HCT116 (cell line): ENCODE measurements around the gene TAF6. TPM values are rescaled to one million over a fixed set of nuclear protein-coding genes. Genes with fewer than 3 reads are reported as not detected.

ENCODE experiments used
- ATAC-seq: fragments of 200-7000 bp; cut with Tn5 transposase; 2 replicates; pipeline ENCODE4 v1.9.1; 2020; ENCODE audit warnings: mild to moderate bottlenecking, moderate library complexity
- BruUV-seq: library from RNA; stranded (reverse); fragments of 400-500 nt; replicated peaks from 2 replicates; lab custom pipeline; 2021; lab: Mats Ljungman, UMichigan
- CTCF ChIA-PET: fragments of 300-600 bp; sonication (Branson Sonifier 250); formaldehyde crosslinking; loops from one replicate; lab custom pipeline; 2021; ENCODE audit warnings: antibody characterized with exemption; lab: Charles Lee
- POLR2A ChIA-PET: fragments of 300-600, 350-600 bp; sonication (Branson Sonifier 250); formaldehyde crosslinking; loops from one replicate; lab custom pipeline; 2021; ENCODE audit warnings: antibody characterized with exemption; lab: Charles Lee
- RAD21 ChIA-PET, 2 experiments: fragments of 300-600 bp; sonication (Branson Sonifier 250); formaldehyde crosslinking; loops; one replicate each; lab custom pipeline; 2023; ENCODE audit warnings: low total read pairs in 2 of 2; ENCODE audit not compliant: uncharacterized antibody in 2 of 2, unreplicated experiment in 2 of 2, low non-redundant PET in 1 of 2; lab: Charles Lee
- DNase-seq: peaks from one replicate; pipeline ENCODE4 v3.0.0-alpha.2; 2010; ENCODE audit warnings: low read depth, low spot score
- H2AFZ ChIP-seq: fragments of 200-600 bp; shearing (Covaris generic), sonication (generic); 2 replicates; pipeline ENCODE4 v1.6.1; 2017; ENCODE audit warnings: low read depth, mixed run types, mixed read lengths, antibody characterized with exemption, low read length; ENCODE audit not compliant: poor library complexity, severe bottlenecking
- H3K27ac ChIP-seq: 2 replicates; pipeline ENCODE4 v1.5.1; 2012; ENCODE audit warnings: low read depth, low read length
- H3K27me3 ChIP-seq: fragments of 200-600 bp; sonication (generic); 2 replicates; pipeline ENCODE4 v1.6.1; 2016; ENCODE audit warnings: mixed run types, low read length, mixed read lengths; ENCODE audit not compliant: insufficient read depth
- H3K36me3 ChIP-seq, 2 experiments: fragments of 200-500 bp in 1 of 2; fragments of 200-600 bp in 1 of 2; sonication (Bioruptor generic) in 1 of 2; sonication (generic) in 1 of 2; 2 replicates each; pipeline versions ENCODE4 v1.5.1 to v1.6.1; 2014 to 2016; ENCODE audit warnings: low read length in 2 of 2, inconsistent platforms in 1 of 2, mixed read lengths in 1 of 2, mixed run types in 1 of 2; ENCODE audit not compliant: insufficient read depth in 2 of 2, control insufficient read depth in 1 of 2
- H3K4me1 ChIP-seq, 2 experiments: fragments of 200-600 bp in 1 of 2; sonication (generic) in 1 of 2; 2 replicates each; pipeline versions ENCODE4 v1.5.1 to v1.6.1; 2012 to 2017; ENCODE audit warnings: low read length in 2 of 2, inconsistent platforms in 1 of 2, mild to moderate bottlenecking in 1 of 2, mixed read lengths in 1 of 2, mixed run types in 1 of 2, moderate library complexity in 1 of 2; ENCODE audit not compliant: insufficient read depth in 2 of 2, control insufficient read depth in 1 of 2
- H3K4me2 ChIP-seq: fragments of 200-600 bp; sonication (generic); 2 replicates; pipeline ENCODE4 v1.6.1; 2017; ENCODE audit warnings: mixed run types, low read length, mixed read lengths
- H3K4me3 ChIP-seq, 2 experiments: fragments of 200-600 bp in 1 of 2; sonication (generic) in 1 of 2; replicated peaks in 1 of 2; 2 replicates each; pipeline ENCODE4 v1.5.1; 2011 to 2016; ENCODE audit warnings: low read length in 2 of 2, control low read depth in 1 of 2, low read depth in 1 of 2, mild to moderate bottlenecking in 1 of 2, mixed read lengths in 1 of 2, mixed run types in 1 of 2
- H3K79me2 ChIP-seq: fragments of 200-600 bp; sonication (generic); 2 replicates; pipeline ENCODE4 v1.6.1; 2017; ENCODE audit warnings: mild to moderate bottlenecking, mixed run types, low read length, moderate library complexity, mixed read lengths; ENCODE audit not compliant: insufficient read depth
- H3K9ac ChIP-seq: fragments of 200-600 bp; sonication (generic); 2 replicates; pipeline ENCODE4 v1.6.1; 2016; ENCODE audit warnings: low read length, mixed read lengths
- H3K9me2 ChIP-seq: fragments of 200-600 bp; sonication (generic), shearing (Covaris generic); 2 replicates; pipeline ENCODE4 v1.6.1; 2017; ENCODE audit warnings: mixed run types, mild to moderate bottlenecking, moderate library complexity; ENCODE audit not compliant: insufficient read depth
- H3K9me3 ChIP-seq, 2 experiments: fragments of 200-500 bp in 1 of 2; fragments of 200-600 bp in 1 of 2; sonication (Bioruptor generic) in 1 of 2; sonication (generic) in 1 of 2; 2 replicates each; pipeline ENCODE4 v1.6.1; 2014 to 2017; ENCODE audit warnings: low read length in 2 of 2, mixed read lengths in 2 of 2, inconsistent platforms in 1 of 2, low read depth in 1 of 2, mild to moderate bottlenecking in 1 of 2, mixed run types in 1 of 2, moderate library complexity in 1 of 2; ENCODE audit not compliant: control insufficient read depth in 1 of 2, insufficient read depth in 1 of 2
- H4K20me1 ChIP-seq: fragments of 200-600 bp; sonication (generic), shearing (Covaris generic); 2 replicates; pipeline ENCODE4 v1.6.1; 2017; ENCODE audit warnings: mixed run types, mild to moderate bottlenecking, moderate library complexity; ENCODE audit not compliant: insufficient read depth
- ATF3 ChIP-seq: IDR thresholded peaks from 2 replicates; pipeline ENCODE4 v1.6.1; 2012
- CBX3 ChIP-seq: IDR thresholded peaks from 2 replicates; pipeline ENCODE4 v1.6.1; 2012; ENCODE audit warnings: low read depth
- EZH2phosphoT487 ChIP-seq: fragments of 200-600 bp; IDR thresholded peaks from 2 replicates; pipeline ENCODE4 v1.6.1; 2018; ENCODE audit warnings: antibody characterized with exemption, borderline replicate concordance
- SIN3A ChIP-seq: IDR thresholded peaks from 2 replicates; pipeline ENCODE4 v1.6.1; 2012; ENCODE audit warnings: low read depth
- ZFX ChIP-seq: fragments of 450-650 bp; IDR thresholded peaks from 2 replicates; pipeline ENCODE4 v1.6.1; 2017
- intact Hi-C: fragments of 100-400 bp; cut with micrococcal nuclease; formaldehyde crosslinking; loops from 2 replicates; pipeline ENCODE4 v1.10.0; 2022
- total RNA-seq: library from RNA; stranded (reverse); gene quantifications from one replicate; pipeline ENCODE4 v1.2.1, GENCODE V29; 2021; ENCODE audit not compliant: unreplicated experiment

Gene TAF6
- total RNA-seq, 1 experiment from 2014 or later = 67.4 TPM

DNA sequence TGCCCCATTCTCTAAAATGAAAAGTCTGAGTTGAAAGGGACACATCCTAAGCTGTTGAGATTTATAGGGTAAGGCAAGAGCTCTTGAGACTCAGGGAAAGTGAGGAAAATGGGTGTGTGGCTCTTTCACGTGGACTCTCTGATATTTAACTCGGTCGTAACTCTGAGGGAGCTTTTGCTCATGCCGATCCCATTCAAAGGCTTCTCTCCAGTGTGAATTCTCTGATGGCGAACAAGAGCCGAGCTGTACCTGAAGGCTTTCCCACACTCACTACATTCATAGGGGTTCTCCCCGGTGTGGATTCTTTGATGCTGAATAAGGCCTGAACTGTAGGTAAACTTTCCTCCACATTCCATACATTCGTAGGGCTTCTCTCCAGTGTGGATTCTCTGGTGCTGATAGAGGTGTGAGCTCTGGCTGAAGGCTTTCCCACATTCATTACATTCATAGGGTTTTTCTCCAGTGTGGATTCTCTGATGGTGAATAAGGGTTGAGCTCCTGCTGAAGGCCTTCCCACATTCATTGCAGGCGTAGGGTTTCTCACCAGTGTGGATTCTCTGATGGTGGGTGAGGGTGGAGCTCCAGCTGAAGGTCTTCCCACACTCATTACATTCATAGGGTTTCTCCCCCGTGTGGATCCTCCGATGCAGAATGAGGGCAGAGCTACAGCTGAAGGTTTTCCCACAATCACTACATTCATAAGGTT, 48.0 kb downstream of the TAF6 start:
- RAD21 ChIA-PET = interaction anchor here in 1 of 2 experiments (0.6 kb wide), 1 partner anchor 33 kb away, joined by 3 read pairs; no protein-coding TSS in a partner anchor
- CTCF ChIA-PET = no interaction called here
- no peak overlapping the region for H3K4me3 ChIP-seq
- TF ChIP-seq ATF3 (no peak), EZH2phosphoT487 (no peak), CBX3 (peak; percentile 70; the same call in 1 of the 2 replicates)
- POLR2A ChIA-PET = no interaction called here
- no peak overlapping the region for H3K4me2 ChIP-seq
- H4K20me1 ChIP-seq = no peaks in the 10 kb centered on the region
- H3K36me3 ChIP-seq = peaks cover 60 to 65% of the 10 kb centered on the region in 2 experiments
- DNase-seq = no peak
- H3K27ac ChIP-seq = no peak overlapping the region
- no peaks in the 10 kb centered on the region for H3K4me1 ChIP-seq
- H3K27me3 ChIP-seq = no peaks in the 10 kb centered on the region
- peaks cover 22 to 29% of the 10 kb centered on the region in 2 experiments; a peak in 3 of 4 replicates for H3K9me3 ChIP-seq
- H3K9me2 ChIP-seq = no peaks in the 10 kb centered on the region
- no peak overlapping the region for H2AFZ ChIP-seq
- intact Hi-C loops = no loop called here
- ATAC-seq = no peak
- H3K79me2 ChIP-seq = peaks cover 15% of the 10 kb centered on the region; the same call in 1 of the 2 replicates
- no TSS peak for BruUV-seq
- no peak overlapping the region for H3K9ac ChIP-seq

DNA sequence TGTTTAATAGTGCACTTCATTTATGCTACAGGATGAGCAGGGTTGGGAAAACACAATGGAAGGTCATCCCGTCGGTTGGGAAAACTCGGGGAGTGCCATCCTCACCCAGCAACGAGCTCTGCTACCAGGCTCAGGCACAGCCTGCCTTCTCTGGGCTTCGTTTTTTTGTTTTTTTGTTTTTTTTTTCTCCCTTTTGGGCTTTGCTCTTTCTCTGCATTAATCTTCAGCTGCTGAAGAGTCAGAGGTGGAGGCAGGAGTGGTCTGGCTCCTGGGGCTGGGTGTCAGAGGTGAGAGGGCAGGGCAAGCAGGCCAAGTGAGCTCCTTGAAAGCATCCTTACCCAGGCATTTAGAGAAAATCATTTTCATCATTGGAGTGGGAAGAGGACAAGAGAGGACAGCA, 49.2 kb downstream of the TAF6 start:
- ATAC-seq = no peak

More for the DNA sequence above, 49.2 kb downstream of the TAF6 start:
- Histone ChIP-seq H3K36me3 (peaks cover 48 to 55% of the 10 kb centered on the region in 2 experiments), H4K20me1 (no peaks in the 10 kb centered on the region), H3K27me3 (no peaks in the 10 kb centered on the region), H3K9me2 (no peaks in the 10 kb centered on the region), H3K9ac (no peak overlapping the region), H3K79me2 (peaks cover 6% of the 10 kb centered on the region; the same call in 1 of the 2 replicates), H3K4me2 (no peak overlapping the region), H3K27ac (no peak overlapping the region), H3K4me3 (no peak overlapping the region), H2AFZ (no peak overlapping the region), H3K9me3 (peaks cover 22 to 29% of the 10 kb centered on the region in 2 experiments; a peak in 3 of 4 replicates), H3K4me1 (no peaks in the 10 kb centered on the region)
- BruUV-seq = no TSS peak
- TF ChIP-seq SIN3A = no peak
- TF ChIP-seq ZFX = no peak
- ChIA-PET CTCF (interaction anchor here (0.7 kb wide), 1 partner anchor 1543 kb away, joined by 4 read pairs; no protein-coding TSS in a partner anchor), RAD21 (no interaction called here), POLR2A (no interaction called here)
- intact Hi-C loops = no loop called here
- DNase-seq = no peak
